PC-9 (cell line): ENCODE data around the gene ZNF14. TPM values are rescaled to one million over a fixed set of nuclear protein-coding genes. Genes with fewer than 3 reads are reported as not detected.
"Not testable (repeated sequence)": the region's sequence is repeated elsewhere in the genome, so short reads cannot be mapped to it uniquely, and the experiment has no call there.

Experiments used
- BruUV-seq: library from RNA; stranded (reverse); fragments of 400-500 nt; replicated peaks from 2 replicates; lab custom pipeline; 2021; lab: Mats Ljungman, UMichigan
- CTCF ChIA-PET: fragments of 300-600 bp; sonication (Branson Sonifier 250); formaldehyde crosslinking; loops from one replicate; lab custom pipeline; 2022; ENCODE audit warnings: antibody characterized with exemption; lab: Charles Lee
- POLR2A ChIA-PET: fragments of 300-600 bp; sonication (Branson Sonifier 250); formaldehyde crosslinking; loops from one replicate; lab custom pipeline; 2022; ENCODE audit warnings: antibody characterized with exemption; ENCODE audit not compliant: unreplicated experiment; lab: Charles Lee
- DNase-seq, 2 experiments: peaks; one replicate each; pipeline versions ENCODE4 v3.0.0 to v3.0.0-alpha.2; 2015 to 2022; ENCODE audit warnings: mixed read lengths in 1 of 2
- H2AFZ ChIP-seq: fragments of 200-600 bp; sonication (generic); 2 replicates; pipeline ENCODE4 v1.8.1; 2017; ENCODE audit warnings: antibody characterized with exemption
- H3F3A ChIP-seq: fragments of 200-600 bp; sonication (generic); 2 replicates; pipeline ENCODE4 v1.8.1; 2017; ENCODE audit warnings: antibody characterized with exemption, mild to moderate bottlenecking, low read depth; ENCODE audit not compliant: insufficient read depth
- H3K27ac ChIP-seq: fragments of 200-600 bp; sonication (generic); 2 replicates; pipeline ENCODE4 v1.6.1; 2016; ENCODE audit warnings: mixed run types
- H3K27me3 ChIP-seq: fragments of 200-600 bp; sonication (generic); 2 replicates; pipeline ENCODE4 v1.6.1; 2016; ENCODE audit warnings: low read depth, mixed run types; ENCODE audit not compliant: insufficient read depth
- H3K36me3 ChIP-seq: fragments of 200-600 bp; sonication (generic); 2 replicates; pipeline ENCODE4 v1.6.1; 2016; ENCODE audit warnings: low read depth, mixed run types
- H3K4me1 ChIP-seq: fragments of 200-600 bp; sonication (generic); replicated peaks from 2 replicates; pipeline ENCODE4 v1.6.1; 2016; ENCODE audit warnings: mixed run types; ENCODE audit not compliant: insufficient read depth
- H3K4me2 ChIP-seq: fragments of 200-600 bp; sonication (generic); 2 replicates; pipeline ENCODE4 v1.6.1; 2017; ENCODE audit warnings: mixed run types
- H3K4me3 ChIP-seq: fragments of 200-600 bp; sonication (generic); 2 replicates; pipeline ENCODE4 v1.6.1; 2016; ENCODE audit warnings: mixed run types
- H3K79me2 ChIP-seq: fragments of 200-600 bp; sonication (generic); 2 replicates; pipeline ENCODE4 v1.6.1; 2017; ENCODE audit warnings: low read depth, mixed run types
- H3K9me2 ChIP-seq: fragments of 200-600 bp; sonication (generic); 2 replicates; pipeline ENCODE4 v1.8.1; 2017; ENCODE audit warnings: mild to moderate bottlenecking; ENCODE audit not compliant: insufficient read depth
- H3K9me3 ChIP-seq: fragments of 200-600 bp; sonication (generic); 2 replicates; pipeline ENCODE4 v1.8.1; 2016; ENCODE audit warnings: low read depth; ENCODE audit not compliant: insufficient read depth
- H4K20me1 ChIP-seq: fragments of 200-600 bp; sonication (generic); 2 replicates; pipeline ENCODE4 v1.8.1; 2017; ENCODE audit not compliant: insufficient read depth
- EZH2 ChIP-seq: fragments of 200-600 bp; sonication (generic); IDR thresholded peaks from 2 replicates; pipeline ENCODE4 v1.8.0; 2017; ENCODE audit warnings: antibody characterized with exemption, low read depth
- intact Hi-C: fragments of 100-400 bp; cut with micrococcal nuclease; formaldehyde crosslinking; loops from one replicate; pipeline ENCODE4 v1.10.0; 2022; ENCODE audit not compliant: unreplicated experiment
- total RNA-seq: library from RNA; stranded (reverse); gene quantifications from 2 replicates; pipeline ENCODE4 v1.2.3, GENCODE V29; 2021
- TF ChIP-seq, protein P1 (sequence below): fragments of 200-600 bp; sonication (generic); conservative IDR thresholded peaks from 2 replicates; pipeline ENCODE4 v1.6.1; 2017; ENCODE audit warnings: mixed run types, antibody characterized with exemption, mild to moderate bottlenecking, moderate library complexity

The ZNF14 gene
- total RNA-seq, 1 experiment from 2014 or later: 2.8 TPM

- BruUV-seq: no TSS peak
- intact Hi-C loops: loop anchor here (5.0 to 10.0 kb wide), 3 partner anchors 93 to 1993 kb away; partner anchors contain the start of genes CILP2, ZNF100 and ZNF253
- peaks cover 24% of the 10 kb centered on the region for H3K79me2 ChIP-seq
- no peak overlapping the region for H3K4me3 ChIP-seq
- no peak overlapping the region for H3K27ac ChIP-seq
- H3K36me3 ChIP-seq: peaks cover 14% of the 10 kb centered on the region; the same call in 1 of the 2 replicates
- TF ChIP-seq, protein P1, sequence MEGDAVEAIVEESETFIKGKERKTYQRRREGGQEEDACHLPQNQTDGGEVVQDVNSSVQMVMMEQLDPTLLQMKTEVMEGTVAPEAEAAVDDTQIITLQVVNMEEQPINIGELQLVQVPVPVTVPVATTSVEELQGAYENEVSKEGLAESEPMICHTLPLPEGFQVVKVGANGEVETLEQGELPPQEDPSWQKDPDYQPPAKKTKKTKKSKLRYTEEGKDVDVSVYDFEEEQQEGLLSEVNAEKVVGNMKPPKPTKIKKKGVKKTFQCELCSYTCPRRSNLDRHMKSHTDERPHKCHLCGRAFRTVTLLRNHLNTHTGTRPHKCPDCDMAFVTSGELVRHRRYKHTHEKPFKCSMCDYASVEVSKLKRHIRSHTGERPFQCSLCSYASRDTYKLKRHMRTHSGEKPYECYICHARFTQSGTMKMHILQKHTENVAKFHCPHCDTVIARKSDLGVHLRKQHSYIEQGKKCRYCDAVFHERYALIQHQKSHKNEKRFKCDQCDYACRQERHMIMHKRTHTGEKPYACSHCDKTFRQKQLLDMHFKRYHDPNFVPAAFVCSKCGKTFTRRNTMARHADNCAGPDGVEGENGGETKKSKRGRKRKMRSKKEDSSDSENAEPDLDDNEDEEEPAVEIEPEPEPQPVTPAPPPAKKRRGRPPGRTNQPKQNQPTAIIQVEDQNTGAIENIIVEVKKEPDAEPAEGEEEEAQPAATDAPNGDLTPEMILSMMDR: no peak
- TF ChIP-seq EZH2: no peak
- H3K27me3 ChIP-seq: no peaks in the 10 kb centered on the region
- no peaks in the 10 kb centered on the region for H4K20me1 ChIP-seq
- no peaks in the 10 kb centered on the region for H3F3A ChIP-seq
- ChIA-PET CTCF (no interaction called here), POLR2A (no interaction called here)
- DNase-seq: no peak
- no peaks in the 10 kb centered on the region for H3K9me2 ChIP-seq
- peaks cover 16% of the 10 kb centered on the region for H3K9me3 ChIP-seq
- peaks cover 16% of the 10 kb centered on the region for H3K4me1 ChIP-seq
- no peak overlapping the region for H2AFZ ChIP-seq
- peak overlapping the region; percentile 87; the same call in 1 of the 2 replicates for H3K4me2 ChIP-seq
Measured at GRCh38 chr19:19774354-19775033, 41.6 kb upstream of the ZNF14 start.

- H3K9me2 ChIP-seq, CTCF ChIA-PET, H4K20me1 ChIP-seq, H3K4me1 ChIP-seq, H3K79me2 ChIP-seq, POLR2A ChIA-PET, H3K27me3 ChIP-seq, H3K4me3 ChIP-seq, H3K36me3 ChIP-seq, BruUV-seq, H2AFZ ChIP-seq, H3K4me2 ChIP-seq, H3K27ac ChIP-seq, H3F3A ChIP-seq, H3K9me3 ChIP-seq: not testable (repeated sequence)
- intact Hi-C loops: loop anchor here (10.0 kb wide), 1 partner anchor 237 kb away; the partner anchor contains the start of gene CILP2
- peak in 1 of 2 experiments; percentile 50 for DNase-seq
Measured at GRCh38 chr19:19771963-19772362, 39.1 kb upstream of the ZNF14 start.

DNA sequence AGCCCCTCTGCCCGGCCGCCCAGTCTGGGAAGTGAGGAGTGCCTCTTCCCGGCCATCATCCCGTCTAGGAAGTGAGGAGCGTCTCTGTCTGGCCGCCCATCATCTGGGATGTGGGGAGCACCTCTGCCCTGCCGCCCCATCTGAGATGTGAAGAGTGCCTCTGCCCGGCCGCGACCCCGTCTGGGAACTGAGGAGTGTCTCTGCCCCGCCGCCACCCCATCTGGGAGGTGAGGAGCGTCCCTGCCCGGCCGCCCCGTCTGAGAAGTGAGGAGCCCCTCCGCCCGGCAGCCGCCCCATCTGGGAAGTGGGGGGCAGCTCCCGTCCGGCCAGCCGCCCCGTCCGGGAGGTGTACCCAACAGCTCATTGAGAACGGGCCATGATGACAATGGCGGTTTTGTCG is 37.1 kb upstream of the ZNF14 start:
- H4K20me1 ChIP-seq, H3K36me3 ChIP-seq, H3K9me3 ChIP-seq, POLR2A ChIA-PET, H3K27ac ChIP-seq, H2AFZ ChIP-seq, BruUV-seq, H3K4me1 ChIP-seq, H3K9me2 ChIP-seq, H3K27me3 ChIP-seq, H3F3A ChIP-seq, H3K4me2 ChIP-seq, H3K79me2 ChIP-seq, DNase-seq, H3K4me3 ChIP-seq, CTCF ChIA-PET: not testable (repeated sequence)
- intact Hi-C loops: loop anchor here (10.0 kb wide), 1 partner anchor 235 kb away; the partner anchor contains the start of gene CILP2

- H3F3A ChIP-seq: no peaks in the 10 kb centered on the region
- no peaks in the 10 kb centered on the region for H3K9me3 ChIP-seq
- no peaks in the 10 kb centered on the region for H4K20me1 ChIP-seq
- TF ChIP-seq, protein P1: no peak
- TF ChIP-seq EZH2: no peak
- BruUV-seq: no TSS peak
- POLR2A ChIA-PET: no interaction called here
- DNase-seq: no peak
- no peaks in the 10 kb centered on the region for H3K9me2 ChIP-seq
- no peaks in the 10 kb centered on the region for H3K79me2 ChIP-seq
- H3K4me2 ChIP-seq: no peak overlapping the region
- H3K27ac ChIP-seq: no peak overlapping the region
- H2AFZ ChIP-seq: no peak overlapping the region
- H3K36me3 ChIP-seq: no peaks in the 10 kb centered on the region
- H3K4me1 ChIP-seq: no peaks in the 10 kb centered on the region
- H3K27me3 ChIP-seq: no peaks in the 10 kb centered on the region
- H3K4me3 ChIP-seq: no peak overlapping the region
- CTCF ChIA-PET: no interaction called here
- intact Hi-C loops: no loop called here
Measured at GRCh38 chr19:19758164-19758563, 25.3 kb upstream of the ZNF14 start.
